ENCODE measurements around the gene TRIM61. TPM values are rescaled to one million over a fixed set of nuclear protein-coding genes. Genes with fewer than 3 reads are reported as not detected.
"Not testable (repeated sequence)": the region's sequence is repeated elsewhere in the genome, so short reads cannot be mapped to it uniquely, and the experiment has no call there.

The TRIM61 gene
- total and polyA plus RNA-seq, 2 donors (not counting 1 experiment from before 2014, with no cell fraction given), result 2.5 to 4.5 TPM

GRCh38 chr4:164989471-164989870, 12.0 kb upstream of the TRIM61 start:
- H3K4me3 ChIP-seq (replicated peaks in 1 of 4; ENCODE audit: control extremely low read depth in 1 of 4, insufficient read depth in 1 of 4, low read depth in 3 of 4, low read length in 4 of 4), result no peak overlapping the region
- H3K27ac ChIP-seq (ENCODE audit: insufficient read depth, low read length), result no peak overlapping the region
- H3K4me2 ChIP-seq (ENCODE audit: extremely low read depth, insufficient read depth, low read length), result no peak overlapping the region
- no peak overlapping the region for H2AFZ ChIP-seq (ENCODE audit: low read length)
- H3K79me2 ChIP-seq (ENCODE audit: control insufficient read depth, insufficient read depth, low read length), result no peaks in the 10 kb centered on the region
- H3K4me1 ChIP-seq (ENCODE audit: control insufficient read depth, extremely low read depth, insufficient read depth, low read length), result no peaks in the 10 kb centered on the region
- no peak for TF ChIP-seq CTCF (conservative IDR thresholded peaks at IDR 0.05 in 1 of 2, IDR thresholded peaks at IDR 0.05 in 1 of 2; ENCODE audit: low read depth in 1 of 2, low read length in 2 of 2)
- no peak for TF ChIP-seq EZH2 (IDR thresholded peaks at IDR 0.05; ENCODE audit: low read length, missing control alignments)
- no peak for DNase-seq (ENCODE audit: low read depth in 2 of 2)
- H3K36me3 ChIP-seq (ENCODE audit: control insufficient read depth, insufficient read depth, low read length), result no peaks in the 10 kb centered on the region
- no peaks in the 10 kb centered on the region for H3K27me3 ChIP-seq (ENCODE audit: control insufficient read depth, insufficient read depth, low read length)
- no peaks in the 10 kb centered on the region for H4K20me1 ChIP-seq (ENCODE audit: control insufficient read depth, extremely low read depth, insufficient read depth, low read length)
- no peaks in the 10 kb centered on the region for H3K9me3 ChIP-seq (ENCODE audit: control insufficient read depth, insufficient read depth, low read depth, low read length)
- no peak overlapping the region for H3K9ac ChIP-seq (ENCODE audit: insufficient read depth, low read length)

GRCh38 chr4:164971929-164972328, 5.5 kb downstream of the TRIM61 start:
- H3K36me3 ChIP-seq (ENCODE audit: control insufficient read depth, insufficient read depth, low read length); H3K9me3 ChIP-seq (ENCODE audit: control insufficient read depth, insufficient read depth, low read depth, low read length); H3K4me3 ChIP-seq (replicated peaks in 1 of 4; ENCODE audit: control extremely low read depth in 1 of 4, insufficient read depth in 1 of 4, low read depth in 3 of 4, low read length in 4 of 4); DNase-seq (ENCODE audit: low read depth in 2 of 2); H3K79me2 ChIP-seq (ENCODE audit: control insufficient read depth, insufficient read depth, low read length); H4K20me1 ChIP-seq (ENCODE audit: control insufficient read depth, extremely low read depth, insufficient read depth, low read length); H3K4me1 ChIP-seq (ENCODE audit: control insufficient read depth, extremely low read depth, insufficient read depth, low read length); H3K27me3 ChIP-seq (ENCODE audit: control insufficient read depth, insufficient read depth, low read length); H3K4me2 ChIP-seq (ENCODE audit: extremely low read depth, insufficient read depth, low read length); H3K27ac ChIP-seq (ENCODE audit: insufficient read depth, low read length); H3K9ac ChIP-seq (ENCODE audit: insufficient read depth, low read length); H2AFZ ChIP-seq (ENCODE audit: low read length): not testable (repeated sequence)

- no peak overlapping the region for H3K27ac ChIP-seq (ENCODE audit: insufficient read depth, low read length)
- peaks cover 4% of the 10 kb centered on the region for H3K4me1 ChIP-seq (ENCODE audit: control insufficient read depth, extremely low read depth, insufficient read depth, low read length)
- H2AFZ ChIP-seq (ENCODE audit: low read length), result no peak overlapping the region
- no peak overlapping the region for H3K4me2 ChIP-seq (ENCODE audit: extremely low read depth, insufficient read depth, low read length)
- TF ChIP-seq CTCF (conservative IDR thresholded peaks at IDR 0.05 in 1 of 2, IDR thresholded peaks at IDR 0.05 in 1 of 2; ENCODE audit: low read depth in 1 of 2, low read length in 2 of 2), result no peak
- no peak for TF ChIP-seq EZH2 (IDR thresholded peaks at IDR 0.05; ENCODE audit: low read length, missing control alignments)
- no peaks in the 10 kb centered on the region for H4K20me1 ChIP-seq (ENCODE audit: control insufficient read depth, extremely low read depth, insufficient read depth, low read length)
- H3K9ac ChIP-seq (ENCODE audit: insufficient read depth, low read length), result no peak overlapping the region
- no peaks in the 10 kb centered on the region for H3K9me3 ChIP-seq (ENCODE audit: control insufficient read depth, insufficient read depth, low read depth, low read length)
- no peaks in the 10 kb centered on the region for H3K36me3 ChIP-seq (ENCODE audit: control insufficient read depth, insufficient read depth, low read length)
- H3K27me3 ChIP-seq (ENCODE audit: control insufficient read depth, insufficient read depth, low read length), result no peaks in the 10 kb centered on the region
- DNase-seq (ENCODE audit: low read depth in 2 of 2), result peak in 1 of 2 donors; percentile 57
- H3K4me3 ChIP-seq (replicated peaks in 1 of 4; ENCODE audit: control extremely low read depth in 1 of 4, insufficient read depth in 1 of 4, low read depth in 3 of 4, low read length in 4 of 4), result no peak overlapping the region
- no peaks in the 10 kb centered on the region for H3K79me2 ChIP-seq (ENCODE audit: control insufficient read depth, insufficient read depth, low read length)
Measured at GRCh38 chr4:164959896-164960295, 17.6 kb downstream of the TRIM61 start.

GRCh38 chr4:164959421-164959820, 18.0 kb downstream of the TRIM61 start:
- not testable (repeated sequence) for H3K79me2 ChIP-seq (ENCODE audit: control insufficient read depth, insufficient read depth, low read length); H3K9me3 ChIP-seq (ENCODE audit: control insufficient read depth, insufficient read depth, low read depth, low read length); H3K4me2 ChIP-seq (ENCODE audit: extremely low read depth, insufficient read depth, low read length); H4K20me1 ChIP-seq (ENCODE audit: control insufficient read depth, extremely low read depth, insufficient read depth, low read length); H3K27me3 ChIP-seq (ENCODE audit: control insufficient read depth, insufficient read depth, low read length); H3K4me3 ChIP-seq (replicated peaks in 1 of 4; ENCODE audit: control extremely low read depth in 1 of 4, insufficient read depth in 1 of 4, low read depth in 3 of 4, low read length in 4 of 4); H3K4me1 ChIP-seq (ENCODE audit: control insufficient read depth, extremely low read depth, insufficient read depth, low read length); H3K36me3 ChIP-seq (ENCODE audit: control insufficient read depth, insufficient read depth, low read length); H3K27ac ChIP-seq (ENCODE audit: insufficient read depth, low read length); H2AFZ ChIP-seq (ENCODE audit: low read length); H3K9ac ChIP-seq (ENCODE audit: insufficient read depth, low read length)
- DNase-seq (ENCODE audit: low read depth in 2 of 2), result peak; percentile 7 to 68
